OCI-LY7 (cell line): Measurements from ENCODE around the gene VPS45. TPM values are rescaled to one million over a fixed set of nuclear protein-coding genes. Genes with fewer than 3 reads are reported as not detected.

ENCODE experiments used
- BruUV-seq: library from RNA; stranded (reverse); fragments of 400-500 nt; replicated peaks from 2 replicates; lab custom pipeline; 2021; lab: Mats Ljungman, UMichigan
- CTCF ChIA-PET: fragments of 300-600 bp; sonication (Branson Sonifier 250); formaldehyde crosslinking; loops from one replicate; lab custom pipeline; 2022; ENCODE audit warnings: antibody characterized with exemption; ENCODE audit not compliant: unreplicated experiment; lab: Charles Lee
- POLR2A ChIA-PET: fragments of 300-600 bp; sonication (Branson Sonifier 250); formaldehyde crosslinking; loops from one replicate; lab custom pipeline; 2022; ENCODE audit warnings: antibody characterized with exemption; lab: Charles Lee
- DNase-seq: peaks from one replicate; pipeline ENCODE4 v3.0.0-alpha.2; 2015; ENCODE audit warnings: low spot score
- H2AFZ ChIP-seq: fragments of 200-600 bp; sonication (generic), shearing (Covaris generic); 2 replicates; pipeline ENCODE4 v1.6.1; 2014; ENCODE audit warnings: mild to moderate bottlenecking, antibody characterized with exemption, low read length, moderate library complexity
- H3K27ac ChIP-seq: fragments of 200-600 bp; sonication (generic); 2 replicates; pipeline ENCODE4 v1.5.1; 2014; ENCODE audit warnings: mixed run types, low read depth, mild to moderate bottlenecking, moderate library complexity, low read length, inconsistent platforms; ENCODE audit not compliant: poor library complexity, severe bottlenecking
- H3K36me3 ChIP-seq: fragments of 200-600 bp; sonication (generic); 2 replicates; pipeline ENCODE4 v1.6.1; 2014; ENCODE audit warnings: mild to moderate bottlenecking, antibody characterized with exemption, low read length, moderate library complexity, mixed read lengths; ENCODE audit not compliant: insufficient read depth
- H3K4me1 ChIP-seq: fragments of 200-600 bp; sonication (generic); 2 replicates; pipeline ENCODE4 v1.5.1; 2014; ENCODE audit warnings: mild to moderate bottlenecking, low read length; ENCODE audit not compliant: insufficient read depth, poor library complexity, severe bottlenecking
- H3K4me2 ChIP-seq: fragments of 200-600 bp; sonication (generic); 2 replicates; pipeline ENCODE4 v1.6.1; 2014; ENCODE audit warnings: mild to moderate bottlenecking, low read length
- H3K4me3 ChIP-seq: fragments of 200-600 bp; sonication (generic); 2 replicates; pipeline ENCODE4 v1.5.1; 2014; ENCODE audit warnings: mild to moderate bottlenecking, low read depth, low read length; ENCODE audit not compliant: poor library complexity, severe bottlenecking
- H3K79me2 ChIP-seq: fragments of 200-600 bp; sonication (generic); 2 replicates; pipeline ENCODE4 v1.6.1; 2016; ENCODE audit warnings: low read depth, mild to moderate bottlenecking, low read length, moderate library complexity, mixed read lengths; ENCODE audit not compliant: insufficient read depth
- H3K9me2 ChIP-seq: fragments of 200-600 bp; sonication (generic); 2 replicates; pipeline ENCODE4 v1.6.1; 2016; ENCODE audit warnings: mild to moderate bottlenecking, low read length, mixed read lengths; ENCODE audit not compliant: insufficient read depth
- H3K9me3 ChIP-seq: fragments of 200-600 bp; sonication (generic); 2 replicates; pipeline ENCODE4 v1.6.1; 2014; ENCODE audit warnings: mild to moderate bottlenecking, mixed run types, low read length, mixed read lengths
- H4K20me1 ChIP-seq: fragments of 200-600 bp; sonication (generic); 2 replicates; pipeline ENCODE4 v1.6.1; 2014; ENCODE audit warnings: mild to moderate bottlenecking, antibody characterized with exemption, low read length, moderate library complexity, mixed read lengths; ENCODE audit not compliant: insufficient read depth
- CTCF ChIP-seq: fragments of 200-600 bp; sonication (generic); conservative IDR thresholded peaks from 2 replicates; pipeline ENCODE4 v1.5.1; 2014; ENCODE audit warnings: mild to moderate bottlenecking, antibody characterized with exemption, low read length, moderate library complexity, mixed read lengths
- EZH2phosphoT487 ChIP-seq: fragments of 200-600 bp; sonication (generic); IDR thresholded peaks from 2 replicates; pipeline ENCODE4 v1.6.1; 2018; ENCODE audit warnings: low read depth, borderline replicate concordance, mild to moderate bottlenecking, mixed run types, antibody characterized with exemption, low read length, moderate library complexity, mixed read lengths
- intact Hi-C: fragments of 100-400 bp; cut with micrococcal nuclease; formaldehyde crosslinking; loops from one replicate; pipeline ENCODE4 v1.10.0; 2022; ENCODE audit not compliant: unreplicated experiment
- total RNA-seq, 2 experiments: library from RNA; depleted of rRNA in 1 of 2; stranded (reverse); fragments of >200 nt in 1 of 2; shearing (Covaris generic) in 1 of 2; gene quantifications; 2 replicates each; pipeline ENCODE4 v1.2.3, GENCODE V29; 2014 to 2022

VPS45 gene
- total RNA-seq, 2 experiments from 2014 or later: 40.2 to 54.4 TPM

GRCh38 chr1:150085406-150085805, 17.8 kb downstream of the VPS45 start:
- no peak overlapping the region for H2AFZ ChIP-seq
- no peak overlapping the region for H3K27ac ChIP-seq
- no peak for TF ChIP-seq CTCF
- no peak for TF ChIP-seq EZH2phosphoT487
- no TSS peak for BruUV-seq
- no peaks in the 10 kb centered on the region for H4K20me1 ChIP-seq
- H3K4me2 ChIP-seq: no peak overlapping the region
- no peaks in the 10 kb centered on the region for H3K79me2 ChIP-seq
- CTCF ChIA-PET: no interaction called here
- DNase-seq: no peak
- POLR2A ChIA-PET: interaction anchor here (1.2 kb wide), 1 partner anchor 17 kb away, joined by 3 read pairs; no protein-coding TSS in a partner anchor
- no peak overlapping the region for H3K4me3 ChIP-seq
- H3K9me3 ChIP-seq: no peaks in the 10 kb centered on the region
- H3K36me3 ChIP-seq: peaks cover 81% of the 10 kb centered on the region
- H3K4me1 ChIP-seq: peaks cover 23% of the 10 kb centered on the region
- no peaks in the 10 kb centered on the region for H3K9me2 ChIP-seq
- intact Hi-C loops: no loop called here

- Histone ChIP-seq H4K20me1 (no peaks in the 10 kb centered on the region), H3K9me2 (no peaks in the 10 kb centered on the region), H3K4me2 (no peak overlapping the region), H3K36me3 (peaks cover 75% of the 10 kb centered on the region), H2AFZ (no peak overlapping the region), H3K9me3 (no peaks in the 10 kb centered on the region), H3K4me3 (no peak overlapping the region), H3K79me2 (no peaks in the 10 kb centered on the region), H3K27ac (no peak overlapping the region), H3K4me1 (peaks cover 21% of the 10 kb centered on the region)
- ChIA-PET POLR2A (interaction anchor here (0.5 to 0.7 kb wide), 2 partner anchors 24 to 129 kb away, joined by 3 read pairs; no protein-coding TSS in a partner anchor), CTCF (interaction anchor here (1.0 kb wide), 1 partner anchor 75 kb away, joined by 3 read pairs; no protein-coding TSS in a partner anchor)
- DNase-seq: no peak
- BruUV-seq: no TSS peak
- TF ChIP-seq CTCF: no peak
- TF ChIP-seq EZH2phosphoT487: no peak
- intact Hi-C loops: no loop called here
These were observed 19.8 kb downstream of the VPS45 start for GRCh38 chr1:150087415-150087814.

- TF ChIP-seq EZH2phosphoT487 (no peak), CTCF (no peak)
- H3K4me1 ChIP-seq: peaks cover 21% of the 10 kb centered on the region
- no peak overlapping the region for H2AFZ ChIP-seq
- BruUV-seq: no TSS peak
- no peaks in the 10 kb centered on the region for H3K9me3 ChIP-seq
- H3K9me2 ChIP-seq: no peaks in the 10 kb centered on the region
- CTCF ChIA-PET: no interaction called here
- peak overlapping the region; percentile 47 for H3K27ac ChIP-seq
- intact Hi-C loops: no loop called here
- H3K4me3 ChIP-seq: no peak overlapping the region
- no peaks in the 10 kb centered on the region for H3K79me2 ChIP-seq
- DNase-seq: peak; percentile 44
- no peaks in the 10 kb centered on the region for H4K20me1 ChIP-seq
- H3K36me3 ChIP-seq: peaks cover 73% of the 10 kb centered on the region
- POLR2A ChIA-PET: interaction anchor here (0.6 kb wide), 1 partner anchor 62 kb away, joined by 4 read pairs; no protein-coding TSS in a partner anchor
- H3K4me2 ChIP-seq: peak overlapping the region; percentile 40
These were observed 22.4 kb downstream of the VPS45 start for GRCh38 chr1:150089846-150090520.
